OCI-M1 (cell line): ENCODE data around the gene SHH.

Experiments
- DNase-seq: peaks from one replicate; lab custom pipeline; 2025; lab: John Stamatoyannopoulos, UW

The SHH gene

DNA sequence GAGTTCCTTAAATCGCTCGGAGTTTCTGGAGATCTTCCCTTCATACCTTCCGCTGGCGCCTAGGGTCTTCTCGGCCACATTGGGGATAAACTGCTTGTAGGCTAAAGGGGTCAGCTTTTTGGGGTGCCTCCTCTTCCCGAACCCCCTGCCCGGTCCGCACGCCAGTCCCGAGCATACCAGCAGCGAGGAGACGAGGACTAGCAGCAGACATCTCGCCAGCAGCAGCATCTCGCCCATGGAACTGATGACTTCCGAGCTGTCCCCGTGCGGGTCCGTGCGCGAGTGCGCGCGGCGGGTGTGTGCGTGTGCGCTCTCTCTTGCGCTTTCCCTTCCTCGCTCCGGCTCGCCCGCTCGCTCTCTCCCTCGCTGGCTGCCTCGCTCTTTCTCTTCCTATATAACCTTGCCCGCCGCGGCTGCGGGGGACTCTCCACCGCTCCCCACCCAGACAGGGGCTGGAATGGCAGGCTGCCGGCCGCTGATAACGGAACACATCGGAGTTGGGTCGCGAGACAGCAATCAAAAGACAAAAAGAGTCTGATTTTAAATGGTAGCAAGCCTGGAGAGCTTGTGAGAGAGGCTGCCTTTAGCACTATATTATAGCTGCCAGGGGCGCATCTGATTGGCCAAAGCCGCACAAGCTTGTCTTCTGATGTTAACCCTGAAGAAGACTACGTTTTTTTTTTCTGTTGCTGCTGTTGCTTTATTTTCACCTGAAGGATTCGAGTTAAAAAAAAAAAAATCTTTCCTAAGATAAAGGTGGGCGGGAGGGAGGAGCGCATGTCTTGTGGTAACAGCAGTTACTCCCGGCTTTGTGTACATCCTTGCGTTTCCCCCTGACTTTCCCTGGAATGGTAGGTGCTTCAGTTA is at the start of gene SHH:
Gene SHH, minus strand, starts transcription at position 569 of the 867 bp plus-strand sequence. Its CDS starts 341 bp downstream, at position 228.
- no peak for DNase-seq

DNA sequence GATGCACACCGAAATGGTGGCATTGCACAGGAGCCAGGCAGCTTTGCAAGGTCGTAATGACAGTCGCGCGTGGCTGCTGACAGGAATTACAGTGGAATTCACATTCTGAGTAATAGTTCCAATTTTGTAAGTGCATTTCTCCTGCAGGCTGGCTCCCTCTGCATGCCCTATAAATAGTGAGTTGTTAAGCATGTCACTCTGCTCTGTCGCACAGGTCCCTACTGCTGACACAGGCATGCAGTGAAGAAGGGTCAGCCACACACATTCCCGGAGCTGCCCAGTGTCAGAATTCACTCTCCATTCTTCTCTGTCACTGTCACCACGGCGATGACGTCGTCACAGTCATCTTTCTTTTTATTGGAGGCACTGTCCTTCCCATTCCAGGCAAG is 49.2 kb upstream of the SHH start:
- DNase-seq = no peak

DNA sequence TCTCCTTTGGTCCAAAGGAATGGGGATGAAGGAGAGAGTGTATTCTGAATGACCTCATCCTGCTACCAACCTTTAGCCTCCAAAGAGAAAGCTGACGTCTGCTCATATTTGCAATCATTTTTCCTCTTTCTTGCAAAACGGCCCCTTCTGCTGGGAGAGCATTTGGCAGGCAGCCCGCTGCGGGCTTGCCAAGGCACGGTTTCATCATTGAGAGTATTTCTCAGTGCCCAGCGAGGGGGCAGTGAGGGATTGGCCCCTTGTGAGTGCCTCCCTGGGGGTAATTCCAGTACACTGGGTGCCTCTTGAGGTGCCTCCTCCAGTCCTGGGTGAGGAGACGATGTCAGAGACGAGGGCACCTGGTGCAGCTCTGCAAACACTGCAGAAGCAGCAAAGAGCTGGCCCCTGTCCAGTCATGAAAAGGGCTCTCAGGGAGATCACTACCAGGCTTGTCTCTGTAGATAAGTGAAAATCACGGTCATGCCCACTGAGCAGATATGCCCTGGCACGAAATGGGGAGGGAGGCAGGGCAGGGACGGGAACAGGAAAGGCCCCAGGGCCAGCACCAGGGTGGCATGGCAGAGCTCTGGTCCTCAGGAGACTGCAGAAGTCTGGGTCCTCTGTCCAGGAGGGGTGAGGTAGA is 48.7 kb upstream of the SHH start:
- no peak for DNase-seq

- DNase-seq = no peak
Observed at GRCh38 chr7:155860461-155860839, 48.2 kb upstream of the SHH start.

DNA sequence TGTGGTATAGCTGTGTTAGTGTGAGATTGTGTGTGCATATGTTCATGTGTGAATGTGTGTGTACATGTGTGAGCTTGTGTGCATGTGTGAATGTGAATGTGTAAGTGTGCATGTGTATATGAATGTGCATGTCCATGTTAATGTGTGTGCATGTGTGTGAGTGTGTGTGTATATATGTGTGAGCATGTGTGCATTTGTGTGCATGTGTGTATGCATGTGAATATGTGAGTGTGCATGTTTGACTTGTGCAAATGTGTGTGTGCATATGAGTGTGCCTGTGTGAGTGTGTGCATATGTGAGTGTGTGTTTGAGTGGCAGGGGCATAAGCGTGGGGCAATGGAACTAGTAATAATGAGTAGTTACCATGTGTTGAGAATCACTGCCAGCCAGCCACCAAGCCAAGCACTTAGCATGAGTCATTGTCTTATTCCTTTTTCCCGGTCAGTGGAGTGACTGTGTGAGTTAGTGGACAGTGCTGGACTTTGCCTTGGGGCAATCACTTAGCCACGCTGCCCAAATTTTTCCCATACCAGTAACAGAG is 46.3 kb upstream of the SHH start:
- DNase-seq = no peak

DNA sequence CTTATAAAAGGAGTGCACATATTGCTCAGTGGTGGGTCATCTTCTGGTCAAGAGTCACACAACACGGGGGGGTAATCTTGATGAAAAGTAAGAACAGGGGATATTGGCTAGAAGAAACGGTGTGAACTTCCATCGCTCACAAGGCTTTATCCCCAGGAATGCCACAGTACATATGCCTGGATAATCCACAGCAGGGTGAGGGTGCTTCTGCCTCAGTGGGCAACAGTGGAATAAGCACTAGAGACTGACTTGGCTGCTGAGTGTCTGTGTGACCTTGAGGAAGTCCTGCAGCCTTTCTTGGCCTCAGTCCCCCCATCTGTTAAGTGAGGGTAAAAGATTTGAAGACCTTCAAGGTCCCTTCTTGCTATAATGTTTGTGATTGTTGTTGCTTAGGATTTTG is 44.9 kb upstream of the SHH start:
- no peak for DNase-seq

- DNase-seq = no peak
Observed at GRCh38 chr7:155856656-155857055, 44.4 kb upstream of the SHH start.

DNA sequence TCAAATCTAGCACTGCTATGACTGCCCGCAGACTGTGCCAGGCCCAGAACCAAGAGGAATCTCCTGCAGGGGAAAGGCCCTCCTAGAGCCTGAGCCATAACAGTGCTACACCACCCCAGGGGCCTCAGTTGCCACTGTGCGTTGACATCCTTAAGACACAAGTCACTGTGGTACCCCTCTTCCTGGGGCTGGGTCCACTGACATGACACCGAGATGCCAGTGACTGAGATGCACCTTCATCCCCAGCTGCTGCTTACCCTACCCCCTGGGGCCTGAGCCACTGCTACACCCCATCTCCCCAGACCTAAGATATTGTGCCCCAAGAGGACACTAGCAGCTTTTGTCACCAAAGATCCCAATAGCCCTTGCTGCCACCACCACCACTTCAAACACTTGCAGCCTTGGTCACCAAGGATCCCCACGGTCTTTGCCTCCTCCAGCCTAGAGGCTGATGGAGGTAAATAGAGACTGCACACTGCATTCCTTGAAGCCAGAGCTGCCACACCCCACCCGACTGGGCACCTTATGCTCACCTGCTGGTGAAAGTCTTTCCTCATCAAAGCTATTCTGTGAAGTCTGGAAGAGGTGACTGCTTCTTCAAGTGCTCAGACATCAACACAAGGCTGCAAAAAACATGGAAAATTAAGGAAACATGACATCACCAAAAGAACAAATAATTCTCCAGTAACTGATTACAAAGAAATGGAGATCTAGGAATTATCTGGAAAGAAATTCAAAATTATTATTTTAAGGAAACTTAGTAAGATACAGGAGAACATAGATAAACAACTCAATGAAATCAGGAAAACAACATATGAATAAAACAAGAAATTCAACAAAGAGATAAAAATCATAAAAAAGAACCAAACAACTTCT is 40.4 kb upstream of the SHH start:
- no peak for DNase-seq

- no peak for DNase-seq
Observed at GRCh38 chr7:155851892-155852291, 39.6 kb upstream of the SHH start.

GRCh38 chr7:155850766-155851678 is 38.8 kb upstream of the SHH start:
- DNase-seq = no peak

- DNase-seq = no peak
Observed at GRCh38 chr7:155850001-155850436, 37.8 kb upstream of the SHH start.

- DNase-seq = no peak
Observed at GRCh38 chr7:155848691-155849669, 36.7 kb upstream of the SHH start.

DNA sequence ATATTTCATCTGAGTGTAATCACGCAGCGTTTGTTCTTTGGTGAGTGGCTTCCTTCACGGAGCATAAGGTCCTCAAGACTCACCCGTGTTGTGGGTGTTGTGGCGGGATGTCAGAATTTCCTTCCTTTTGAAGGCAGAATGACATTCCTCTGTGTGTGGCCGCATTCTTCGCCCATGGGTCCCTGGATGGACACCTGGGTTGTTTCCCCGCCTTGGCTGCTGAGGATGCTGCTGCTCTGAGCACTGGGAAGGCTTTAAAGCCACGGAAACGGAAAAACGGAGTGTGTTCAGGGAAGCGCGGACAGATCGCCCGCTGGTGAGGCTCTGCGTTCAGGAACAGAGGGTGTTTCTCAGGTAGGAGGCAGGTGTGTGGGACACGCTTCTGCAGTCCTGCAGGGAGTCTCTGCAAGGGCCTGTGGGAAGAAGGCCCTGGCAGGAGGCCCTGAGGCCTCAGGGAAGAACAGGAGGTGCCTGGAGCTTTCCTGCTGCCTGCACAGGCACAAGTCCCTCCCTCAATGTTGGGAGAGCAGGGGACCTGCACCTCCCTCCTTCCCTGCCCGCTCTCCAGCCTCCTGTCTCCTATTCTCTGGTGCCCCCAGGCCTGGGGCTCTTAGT is 35.7 kb upstream of the SHH start:
- no peak for DNase-seq

- DNase-seq = no peak
Observed at GRCh38 chr7:155846936-155847335, 34.7 kb upstream of the SHH start.

GRCh38 chr7:155846156-155846555 is 33.9 kb upstream of the SHH start:
- no peak for DNase-seq

GRCh38 chr7:155845226-155845625 is 33.0 kb upstream of the SHH start:
- no peak for DNase-seq

DNA sequence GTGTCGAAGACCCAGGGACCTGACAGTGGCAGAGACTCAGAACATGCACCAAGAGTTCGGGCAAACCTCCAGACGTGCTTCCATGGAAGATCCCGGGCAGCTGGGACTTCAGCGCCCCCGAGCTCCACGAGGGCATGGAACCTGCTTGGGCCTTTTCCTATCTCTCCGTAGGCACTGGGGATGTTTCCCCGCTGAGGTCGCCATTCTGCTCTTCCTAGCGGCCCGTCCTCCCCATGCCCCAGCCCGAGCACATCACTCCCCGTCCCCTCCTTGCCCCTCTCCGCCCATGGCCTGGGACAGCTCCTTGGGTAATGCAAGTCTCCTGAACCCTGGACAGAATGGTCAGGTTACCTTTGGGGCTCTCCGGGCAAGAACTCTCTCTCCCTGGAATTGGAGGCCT is 32.3 kb upstream of the SHH start:
- DNase-seq = no peak

DNA sequence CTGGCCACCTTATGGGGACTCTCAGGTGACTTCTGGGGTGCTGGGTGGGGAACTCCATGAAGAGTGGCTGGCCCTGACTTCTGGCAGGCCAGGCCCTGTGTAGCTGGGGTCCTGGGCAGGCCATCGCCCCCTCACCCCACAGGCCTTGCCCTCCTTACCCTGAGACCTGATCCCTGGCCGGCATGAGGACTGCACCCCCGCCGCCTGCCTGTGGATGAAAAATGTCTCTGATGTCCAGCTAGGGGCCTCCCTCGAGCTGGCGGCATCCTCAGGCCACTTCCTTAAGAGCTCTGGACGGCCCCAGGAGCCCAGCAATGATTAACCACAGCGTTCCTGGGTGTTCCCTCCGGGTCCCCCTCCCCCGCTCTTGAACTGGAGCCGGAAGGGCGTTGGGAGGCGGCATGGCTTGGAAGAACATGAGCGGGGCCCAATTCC is 31.8 kb upstream of the SHH start:
- DNase-seq = no peak

DNA sequence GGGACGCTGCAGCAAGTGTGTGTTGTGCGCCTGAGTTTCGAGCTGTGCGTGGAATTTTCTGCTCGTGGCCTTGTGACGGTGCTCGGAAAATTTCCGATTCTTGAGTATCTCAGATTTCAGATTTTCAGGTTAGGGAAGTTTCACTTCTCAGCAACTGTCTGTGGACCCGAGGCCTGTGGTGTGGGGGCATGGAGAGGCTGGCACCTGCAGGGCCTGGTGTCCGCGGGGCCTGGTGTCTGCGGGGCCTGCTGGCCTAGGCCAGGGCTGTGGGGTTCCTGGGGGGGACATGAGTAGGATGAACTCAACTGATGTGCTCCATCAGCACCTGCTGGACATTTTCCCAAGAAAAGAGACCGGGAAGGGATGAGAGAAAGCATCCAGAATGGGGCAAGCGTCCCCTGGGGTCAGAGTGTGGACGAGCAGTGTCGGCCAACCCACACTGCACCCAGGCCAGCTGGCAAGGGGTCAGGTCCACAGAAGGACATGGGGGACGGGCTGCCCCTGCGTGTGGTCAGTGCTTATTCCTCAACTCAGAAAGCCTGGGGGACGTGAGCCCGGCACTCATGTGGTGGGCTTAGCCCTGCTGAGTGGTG is 31.3 kb upstream of the SHH start:
- DNase-seq = no peak
